ENCODE measurements around the gene FCHSD1.

The FCHSD1 gene

DNA sequence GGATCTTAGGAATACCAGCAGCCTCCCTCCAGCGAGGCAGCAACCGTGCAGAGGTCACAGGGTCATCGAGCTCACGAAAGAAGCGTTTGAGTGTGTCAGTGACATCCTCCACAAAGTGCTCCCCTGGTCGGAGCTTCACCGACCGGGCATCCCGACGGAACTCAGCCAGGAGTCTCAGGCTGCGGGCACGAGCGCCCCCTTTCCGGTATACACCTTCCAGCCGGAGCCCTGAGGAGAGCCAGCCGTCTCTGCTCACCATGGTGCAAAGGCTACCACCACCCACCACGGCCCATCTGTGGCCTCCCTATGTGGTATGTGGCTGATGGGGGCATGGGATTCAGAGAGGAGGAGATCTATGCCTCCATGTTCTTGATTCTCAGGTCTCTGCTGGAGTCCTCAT lies 10.8 kb upstream of the FCHSD1 start:
- Mint-ChIP-seq H3K4me1 (ENCODE audit: low read depth) (peaks cover 3% of the 10 kb centered on the region), H3K27ac (no peak overlapping the region), H3K9me3 (ENCODE audit: low read depth) (no peaks in the 10 kb centered on the region), H3K36me3 (peaks cover 3% of the 10 kb centered on the region), H3K27me3 (no peaks in the 10 kb centered on the region), H3K4me3 (no peak overlapping the region)

DNA sequence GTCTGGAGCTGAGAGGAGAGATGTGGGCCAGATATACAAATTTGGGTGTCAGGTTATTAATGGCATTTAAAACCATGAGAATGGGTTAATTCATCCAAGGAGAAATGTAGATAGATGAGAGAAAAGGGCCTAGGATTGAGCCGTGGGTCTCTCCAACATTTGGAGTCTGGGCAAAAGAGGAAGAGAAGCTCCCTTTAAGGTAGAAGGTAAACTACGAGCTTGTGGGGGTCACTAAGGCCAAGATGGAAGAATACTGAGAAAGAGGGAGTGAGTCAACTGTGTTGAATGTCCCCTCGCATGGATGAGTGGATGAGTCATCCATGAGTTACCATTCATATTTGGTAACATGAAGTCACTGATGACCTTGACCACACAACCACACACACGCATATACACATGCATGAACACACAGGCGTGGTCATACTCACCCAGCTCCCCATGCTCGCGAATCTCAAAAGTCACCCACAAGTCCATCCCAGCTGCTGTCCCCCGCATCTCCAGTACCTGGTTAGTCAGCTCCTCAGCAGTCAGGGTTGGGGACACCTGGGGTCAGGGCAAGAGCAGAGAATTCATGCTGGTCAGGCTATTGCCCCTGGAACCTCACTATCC lies 6.8 kb upstream of the FCHSD1 start:
- Mint-ChIP-seq H3K27ac (no peak overlapping the region), H3K4me3 (no peak overlapping the region), H3K9me3 (ENCODE audit: low read depth) (no peaks in the 10 kb centered on the region), H3K27me3 (no peaks in the 10 kb centered on the region), H3K36me3 (peaks cover 3% of the 10 kb centered on the region), H3K4me1 (ENCODE audit: low read depth) (peaks cover 2% of the 10 kb centered on the region)

GRCh38 chr5:141657404-141657803 lies 6.2 kb upstream of the FCHSD1 start:
- Mint-ChIP-seq H3K4me1 (ENCODE audit: low read depth) (peaks cover 6% of the 10 kb centered on the region), H3K27ac (no peak overlapping the region), H3K36me3 (peaks cover 3% of the 10 kb centered on the region), H3K9me3 (ENCODE audit: low read depth) (no peaks in the 10 kb centered on the region), H3K27me3 (no peaks in the 10 kb centered on the region), H3K4me3 (no peak overlapping the region)

- H3K9me3 Mint-ChIP-seq (ENCODE audit: low read depth): no peaks in the 10 kb centered on the region
These were observed 5.2 kb upstream of the FCHSD1 start for GRCh38 chr5:141656396-141656795.

GRCh38 chr5:141655020-141655419 lies 3.8 kb upstream of the FCHSD1 start:
- Mint-ChIP-seq H3K36me3 (peaks cover 3% of the 10 kb centered on the region), H3K27me3 (no peaks in the 10 kb centered on the region), H3K4me3 (no peak overlapping the region), H3K27ac (no peak overlapping the region), H3K9me3 (ENCODE audit: low read depth) (no peaks in the 10 kb centered on the region), H3K4me1 (ENCODE audit: low read depth) (peaks cover 24% of the 10 kb centered on the region)

More at GRCh38 chr5:141656396-141656795, 5.2 kb upstream of the FCHSD1 start:
- H3K36me3 Mint-ChIP-seq: peaks cover 3% of the 10 kb centered on the region
- no peaks in the 10 kb centered on the region for H3K27me3 Mint-ChIP-seq
- H3K4me3 Mint-ChIP-seq: no peak overlapping the region
- H3K4me1 Mint-ChIP-seq (ENCODE audit: low read depth): peaks cover 16% of the 10 kb centered on the region
- H3K27ac Mint-ChIP-seq: no peak overlapping the region

GRCh38 chr5:141654298-141654697 lies 3.1 kb upstream of the FCHSD1 start:
- Mint-ChIP-seq H3K36me3 (peaks cover 3% of the 10 kb centered on the region), H3K27me3 (no peaks in the 10 kb centered on the region)

DNA sequence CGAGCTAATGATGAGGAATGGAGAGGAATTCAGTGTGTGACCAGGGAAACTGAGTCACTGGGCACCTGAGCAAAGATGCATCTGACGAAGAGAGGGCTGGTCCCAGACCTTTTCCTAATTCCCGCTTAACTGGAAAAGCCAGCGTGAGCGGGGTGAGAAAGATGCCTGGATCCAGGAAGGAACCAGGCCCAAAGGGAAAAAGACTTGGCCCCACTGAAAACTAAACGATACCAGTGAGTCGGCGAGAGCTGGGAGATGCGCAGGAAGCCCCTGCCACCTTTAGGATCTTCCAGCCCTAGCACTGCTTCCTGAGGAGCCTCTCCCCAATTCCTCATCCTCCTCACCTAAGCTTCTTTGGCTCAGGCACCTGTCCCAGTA lies 499 bp upstream of the FCHSD1 start:
- H3K4me3 Mint-ChIP-seq: peak overlapping the region; percentile 94
- H3K27ac Mint-ChIP-seq: peak overlapping the region; percentile 90
- no peaks in the 10 kb centered on the region for H3K27me3 Mint-ChIP-seq
- H3K9me3 Mint-ChIP-seq (ENCODE audit: low read depth): no peaks in the 10 kb centered on the region
- H3K36me3 Mint-ChIP-seq: no peaks in the 10 kb centered on the region
- H3K4me1 Mint-ChIP-seq (ENCODE audit: low read depth): peaks cover 41% of the 10 kb centered on the region

More at GRCh38 chr5:141654298-141654697, 3.1 kb upstream of the FCHSD1 start:
- Mint-ChIP-seq H3K4me3 (no peak overlapping the region), H3K27ac (no peak overlapping the region), H3K9me3 (ENCODE audit: low read depth) (no peaks in the 10 kb centered on the region), H3K4me1 (ENCODE audit: low read depth) (peaks cover 32% of the 10 kb centered on the region)

GRCh38 chr5:141649972-141650371 lies 1.2 kb downstream of the FCHSD1 start:
- H3K9me3 Mint-ChIP-seq (ENCODE audit: low read depth): no peaks in the 10 kb centered on the region
- no peaks in the 10 kb centered on the region for H3K27me3 Mint-ChIP-seq
- peak overlapping the region; percentile 83 for H3K27ac Mint-ChIP-seq
- peak overlapping the region; percentile 94 for H3K4me3 Mint-ChIP-seq
- no peaks in the 10 kb centered on the region for H3K36me3 Mint-ChIP-seq
- H3K4me1 Mint-ChIP-seq (ENCODE audit: low read depth): peaks cover 41% of the 10 kb centered on the region

- H3K27me3 Mint-ChIP-seq: no peaks in the 10 kb centered on the region
- no peak overlapping the region for H3K4me3 Mint-ChIP-seq
- no peaks in the 10 kb centered on the region for H3K9me3 Mint-ChIP-seq (ENCODE audit: low read depth)
- H3K27ac Mint-ChIP-seq: peak overlapping the region; percentile 81
- H3K36me3 Mint-ChIP-seq: no peaks in the 10 kb centered on the region
- peaks cover 41% of the 10 kb centered on the region for H3K4me1 Mint-ChIP-seq (ENCODE audit: low read depth)
These were observed 2.0 kb downstream of the FCHSD1 start for GRCh38 chr5:141649056-141649688.

GRCh38 chr5:141647851-141648250 lies 3.4 kb downstream of the FCHSD1 start:
- Mint-ChIP-seq H3K9me3 (ENCODE audit: low read depth) (no peaks in the 10 kb centered on the region), H3K27me3 (no peaks in the 10 kb centered on the region), H3K27ac (no peak overlapping the region), H3K4me1 (ENCODE audit: low read depth) (peaks cover 38% of the 10 kb centered on the region), H3K4me3 (no peak overlapping the region), H3K36me3 (no peaks in the 10 kb centered on the region)

GRCh38 chr5:141647242-141647641 lies 4.0 kb downstream of the FCHSD1 start:
- Mint-ChIP-seq H3K4me3 (no peak overlapping the region), H3K36me3 (no peaks in the 10 kb centered on the region), H3K27ac (no peak overlapping the region), H3K9me3 (ENCODE audit: low read depth) (no peaks in the 10 kb centered on the region), H3K27me3 (no peaks in the 10 kb centered on the region), H3K4me1 (ENCODE audit: low read depth) (peaks cover 33% of the 10 kb centered on the region)

GRCh38 chr5:141646026-141646425 lies 5.2 kb downstream of the FCHSD1 start:
- H3K27ac Mint-ChIP-seq: peak overlapping the region; percentile 11
- no peaks in the 10 kb centered on the region for H3K27me3 Mint-ChIP-seq
- peaks cover 34% of the 10 kb centered on the region for H3K4me1 Mint-ChIP-seq (ENCODE audit: low read depth)
- H3K4me3 Mint-ChIP-seq: no peak overlapping the region
- H3K9me3 Mint-ChIP-seq (ENCODE audit: low read depth): no peaks in the 10 kb centered on the region
- H3K36me3 Mint-ChIP-seq: no peaks in the 10 kb centered on the region

DNA sequence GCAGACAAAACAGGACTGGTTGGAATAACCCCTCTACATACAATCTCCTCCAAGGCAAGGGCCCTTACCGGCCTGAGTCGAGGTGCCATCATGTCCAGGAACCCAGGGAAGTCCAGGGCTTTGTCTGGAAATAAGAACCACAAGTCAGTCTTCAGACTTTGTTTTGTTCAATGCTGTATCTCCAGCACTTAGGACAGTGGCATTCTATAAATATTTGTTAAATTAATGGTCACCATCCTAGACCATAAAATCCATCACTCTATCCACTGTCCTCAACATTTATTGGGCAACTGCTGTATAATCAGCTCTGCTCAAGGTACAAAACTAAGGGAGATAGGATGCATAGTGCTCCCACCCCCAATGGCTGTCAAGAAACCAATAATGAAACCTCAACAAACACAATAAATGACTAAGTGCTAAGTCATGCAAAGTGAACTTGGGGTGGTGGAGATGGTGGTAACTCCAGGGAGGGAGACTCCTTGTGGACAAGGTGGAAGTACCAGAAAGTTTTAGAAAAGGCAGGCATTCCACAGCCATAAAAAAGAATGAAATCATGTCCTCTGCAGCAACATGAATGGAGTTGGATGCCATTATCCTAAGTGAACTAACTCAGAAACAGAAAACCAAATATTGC lies 9.5 kb downstream of the FCHSD1 start:
- no peaks in the 10 kb centered on the region for H3K9me3 Mint-ChIP-seq (ENCODE audit: low read depth)
- no peak overlapping the region for H3K4me3 Mint-ChIP-seq
- H3K27me3 Mint-ChIP-seq: no peaks in the 10 kb centered on the region
- peak overlapping the region; percentile 62 for H3K27ac Mint-ChIP-seq
- H3K4me1 Mint-ChIP-seq (ENCODE audit: low read depth): peaks cover 24% of the 10 kb centered on the region
- H3K36me3 Mint-ChIP-seq: no peaks in the 10 kb centered on the region

GRCh38 chr5:141640698-141641097 lies 10.5 kb downstream of the FCHSD1 start:
- Mint-ChIP-seq H3K27me3 (no peaks in the 10 kb centered on the region), H3K4me3 (peak overlapping the region; percentile 32), H3K4me1 (ENCODE audit: low read depth) (peaks cover 30% of the 10 kb centered on the region), H3K36me3 (no peaks in the 10 kb centered on the region), H3K9me3 (ENCODE audit: low read depth) (no peaks in the 10 kb centered on the region), H3K27ac (no peak overlapping the region)

DNA sequence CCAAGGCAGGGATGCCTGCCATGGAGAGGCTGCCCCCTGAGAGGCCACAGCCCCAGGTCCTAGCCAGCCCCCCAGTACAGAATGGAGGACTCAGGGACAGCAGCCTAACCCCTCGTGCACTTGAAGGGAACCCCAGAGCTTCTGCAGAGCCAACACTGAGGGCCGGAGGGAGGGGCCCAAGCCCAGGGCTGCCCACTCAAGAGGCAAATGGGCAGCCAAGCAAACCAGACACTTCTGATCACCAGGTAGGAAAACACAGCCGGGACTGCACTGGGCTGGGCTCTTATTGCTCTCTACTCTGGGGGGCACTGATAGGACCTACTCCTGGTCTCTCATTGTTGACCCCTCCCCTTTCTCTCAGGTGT lies 11.2 kb downstream of the FCHSD1 start:
- no peaks in the 10 kb centered on the region for H3K36me3 Mint-ChIP-seq
- peaks cover 36% of the 10 kb centered on the region for H3K4me1 Mint-ChIP-seq (ENCODE audit: low read depth)
- no peaks in the 10 kb centered on the region for H3K9me3 Mint-ChIP-seq (ENCODE audit: low read depth)
- no peak overlapping the region for H3K4me3 Mint-ChIP-seq
- H3K27ac Mint-ChIP-seq: no peak overlapping the region
- H3K27me3 Mint-ChIP-seq: no peaks in the 10 kb centered on the region
